NCI-H524 (cell line): ENCODE results near the gene LHX5.

ENCODE experiments used
- DNase-seq, 2 experiments: peaks; one replicate each; lab custom pipeline; 2025; lab: John Stamatoyannopoulos, UW

The LHX5 gene

GRCh38 chr12:113439606-113440030 lies 32.1 kb downstream of the LHX5 start:
- peak; percentile 42 to 71 for DNase-seq

- no peak for DNase-seq
Measured at GRCh38 chr12:113439301-113439597, 32.4 kb downstream of the LHX5 start.

GRCh38 chr12:113438523-113439300 lies 33.0 kb downstream of the LHX5 start:
- DNase-seq = no peak

- DNase-seq = no peak
Measured at GRCh38 chr12:113437729-113438100, 34.0 kb downstream of the LHX5 start.

GRCh38 chr12:113436993-113437728 lies 34.5 kb downstream of the LHX5 start:
- no peak for DNase-seq

GRCh38 chr12:113436586-113436985 lies 35.1 kb downstream of the LHX5 start:
- DNase-seq = no peak

GRCh38 chr12:113435367-113435766 lies 36.3 kb downstream of the LHX5 start:
- DNase-seq = no peak

- no peak for DNase-seq
Measured at GRCh38 chr12:113432986-113433385, 38.7 kb downstream of the LHX5 start.

GRCh38 chr12:113428482-113428881 lies 43.2 kb downstream of the LHX5 start:
- no peak for DNase-seq

- no peak for DNase-seq
Measured at GRCh38 chr12:113427882-113428281, 43.8 kb downstream of the LHX5 start.

GRCh38 chr12:113425960-113426453 lies 45.7 kb downstream of the LHX5 start:
- DNase-seq = no peak

- DNase-seq = peak in 1 of 2 experiments; percentile 8
Measured at GRCh38 chr12:113424915-113425823, 46.5 kb downstream of the LHX5 start.

GRCh38 chr12:113424456-113424855 lies 47.2 kb downstream of the LHX5 start:
- no peak for DNase-seq

GRCh38 chr12:113422886-113423669 lies 48.6 kb downstream of the LHX5 start:
- no peak for DNase-seq

- DNase-seq = no peak
Measured at GRCh38 chr12:113422030-113422885, 49.4 kb downstream of the LHX5 start, which contains the start of gene SDSL. Gene SDSL (plus strand): TSS chr12:113422380. CDS start chr12:113427983, 5,603 bp downstream.

GRCh38 chr12:113420996-113421595 lies 50.6 kb downstream of the LHX5 start:
- DNase-seq = no peak

GRCh38 chr12:113418213-113418879 lies 53.3 kb downstream of the LHX5 start:
- DNase-seq = no peak

- DNase-seq = peak in 1 of 2 experiments; percentile 10
Measured at GRCh38 chr12:113416091-113416754, 55.4 kb downstream of the LHX5 start.

GRCh38 chr12:113414519-113415038 lies 57.1 kb downstream of the LHX5 start:
- DNase-seq = no peak
